Endodermal cell (in vitro differentiated cells): Measurements from ENCODE around the gene MYO7B. TPM values are rescaled to one million over a fixed set of nuclear protein-coding genes. Genes with fewer than 3 reads are reported as not detected.

ENCODE experiments used
- DNase-seq: peaks from one replicate; pipeline ENCODE4 v3.0.0-alpha.2; 2017
- H3K27ac ChIP-seq: 2 replicates; pipeline ENCODE4 v1.5.1; 2013; ENCODE audit warnings: mild to moderate bottlenecking, low read depth, low read length, moderate library complexity
- H3K27me3 ChIP-seq: 2 replicates; pipeline ENCODE4 v1.6.1; 2013; ENCODE audit warnings: mild to moderate bottlenecking, low read length, moderate library complexity; ENCODE audit not compliant: insufficient read depth, control insufficient read depth, poor library complexity, severe bottlenecking
- H3K36me3 ChIP-seq: 2 replicates; pipeline ENCODE4 v1.7.0; 2013; ENCODE audit warnings: mild to moderate bottlenecking, low read length, moderate library complexity; ENCODE audit not compliant: control insufficient read depth, insufficient read depth
- H3K4me1 ChIP-seq: one replicate; pipeline ENCODE4 v1.7.0; 2013; ENCODE audit warnings: low read length; ENCODE audit not compliant: control insufficient read depth, insufficient read depth
- H3K4me3 ChIP-seq: 2 replicates; pipeline ENCODE4 v1.5.1; 2013; ENCODE audit warnings: mild to moderate bottlenecking, low read length, moderate library complexity
- H3K9ac ChIP-seq: 2 replicates; pipeline ENCODE4 v1.6.1; 2013; ENCODE audit warnings: mild to moderate bottlenecking, low read length, moderate library complexity; ENCODE audit not compliant: poor library complexity, severe bottlenecking; ENCODE audit errors: extremely low read depth
- H3K9me3 ChIP-seq: 2 replicates; pipeline ENCODE4 v1.6.1; 2013; ENCODE audit warnings: mild to moderate bottlenecking, low read length, moderate library complexity; ENCODE audit not compliant: control insufficient read depth
- H3K27ac Mint-ChIP-seq: 2 replicates; pipeline ENCODE4 v1.8.0; 2020; ENCODE audit warnings: mixed read lengths
- H3K27me3 Mint-ChIP-seq: 2 replicates; pipeline ENCODE4 v1.8.0; 2021; ENCODE audit warnings: mild to moderate bottlenecking, mixed read lengths; ENCODE audit not compliant: insufficient read depth
- H3K36me3 Mint-ChIP-seq: 2 replicates; pipeline ENCODE4 v1.8.0; 2020; ENCODE audit warnings: low read depth, mixed read lengths
- H3K4me1 Mint-ChIP-seq: 2 replicates; pipeline ENCODE4 v1.8.0; 2020; ENCODE audit warnings: mixed read lengths
- H3K4me3 Mint-ChIP-seq: 2 replicates; pipeline ENCODE4 v1.8.0; 2020; ENCODE audit warnings: mild to moderate bottlenecking, moderate library complexity, mixed read lengths
- H3K9me3 Mint-ChIP-seq: 2 replicates; pipeline ENCODE4 v1.8.0; 2020; ENCODE audit warnings: mild to moderate bottlenecking, mixed read lengths
- WGBS, 2 experiments: methylation state at CpG; one replicate each; pipeline versions ENCODE4 v1.1.5 to v1.1.7; 2013; ENCODE audit warnings: missing lambda C conversion rate in 2 of 2, mixed read lengths in 1 of 2; ENCODE audit not compliant: insufficient coverage in 1 of 2, insufficient read length in 1 of 2; 5-methylcytosine and 5-hydroxymethylcytosine counted together
- total RNA-seq, 2 donors: library from RNA; stranded (reverse); fragmentation: NEBNext Ultra II Directional in 1 of 2; extraction: Animal tissue kit (Norgen Biotek cat#: 25700) in 1 of 2; gene quantifications; 2 replicates in 1 of 2; 3 replicates in 1 of 2; pipeline ENCODE4 v1.2.1, GENCODE V29; 2021
- TF ChIP-seq, protein P1 (sequence below): fragments of 200-600 bp; sonication (generic); conservative IDR thresholded peaks from 2 replicates; pipeline ENCODE4 v1.5.0; 2021; ENCODE audit warnings: antibody characterized with exemption, mild to moderate bottlenecking

Gene MYO7B
- total RNA-seq, 2 donors from 2014 or later, result 0.11 TPM; not detected in 1

DNA sequence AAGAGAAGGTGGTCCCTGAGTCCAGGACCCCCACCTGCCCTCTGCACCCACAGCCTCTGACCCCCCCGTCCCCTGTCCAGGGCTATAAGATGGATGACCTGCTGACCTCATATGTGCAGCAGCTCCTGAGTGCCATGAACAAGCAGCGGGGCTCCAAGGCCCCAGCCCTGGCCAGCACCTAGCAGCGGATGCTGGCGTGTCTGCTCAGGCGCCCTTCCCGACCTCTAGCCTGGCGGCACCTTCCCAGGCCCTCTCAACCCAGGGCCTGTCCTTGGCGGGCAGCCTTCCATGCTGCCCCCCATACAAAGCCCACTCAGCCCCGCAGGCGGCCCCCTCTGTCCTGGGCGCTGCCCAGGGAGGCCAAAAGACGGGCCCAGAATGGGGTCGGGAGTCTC, 101.8 kb downstream of the MYO7B start:
- Mint-ChIP-seq H3K4me1 (peaks cover 5% of the 10 kb centered on the region), H3K27me3 (no peaks in the 10 kb centered on the region), H3K36me3 (no peaks in the 10 kb centered on the region), H3K9me3 (no peaks in the 10 kb centered on the region), H3K4me3 (no peak overlapping the region), H3K27ac (no peak overlapping the region)
- DNase-seq, result peak; percentile 67
- Histone ChIP-seq H3K36me3 (no peaks in the 10 kb centered on the region), H3K4me3 (no peak overlapping the region), H3K27ac (peak overlapping the region; percentile 44), H3K4me1 (peaks cover 7% of the 10 kb centered on the region), H3K27me3 (no peaks in the 10 kb centered on the region), H3K9me3 (no peaks in the 10 kb centered on the region), H3K9ac (no peak overlapping the region)
- 80% methylated on average over 11 of the region's 13 CpGs; no CpG with 5 or more reads in 1 of the 2 experiments for WGBS, 2 experiments
- TF ChIP-seq, protein P1, sequence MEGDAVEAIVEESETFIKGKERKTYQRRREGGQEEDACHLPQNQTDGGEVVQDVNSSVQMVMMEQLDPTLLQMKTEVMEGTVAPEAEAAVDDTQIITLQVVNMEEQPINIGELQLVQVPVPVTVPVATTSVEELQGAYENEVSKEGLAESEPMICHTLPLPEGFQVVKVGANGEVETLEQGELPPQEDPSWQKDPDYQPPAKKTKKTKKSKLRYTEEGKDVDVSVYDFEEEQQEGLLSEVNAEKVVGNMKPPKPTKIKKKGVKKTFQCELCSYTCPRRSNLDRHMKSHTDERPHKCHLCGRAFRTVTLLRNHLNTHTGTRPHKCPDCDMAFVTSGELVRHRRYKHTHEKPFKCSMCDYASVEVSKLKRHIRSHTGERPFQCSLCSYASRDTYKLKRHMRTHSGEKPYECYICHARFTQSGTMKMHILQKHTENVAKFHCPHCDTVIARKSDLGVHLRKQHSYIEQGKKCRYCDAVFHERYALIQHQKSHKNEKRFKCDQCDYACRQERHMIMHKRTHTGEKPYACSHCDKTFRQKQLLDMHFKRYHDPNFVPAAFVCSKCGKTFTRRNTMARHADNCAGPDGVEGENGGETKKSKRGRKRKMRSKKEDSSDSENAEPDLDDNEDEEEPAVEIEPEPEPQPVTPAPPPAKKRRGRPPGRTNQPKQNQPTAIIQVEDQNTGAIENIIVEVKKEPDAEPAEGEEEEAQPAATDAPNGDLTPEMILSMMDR, result no peak

DNA sequence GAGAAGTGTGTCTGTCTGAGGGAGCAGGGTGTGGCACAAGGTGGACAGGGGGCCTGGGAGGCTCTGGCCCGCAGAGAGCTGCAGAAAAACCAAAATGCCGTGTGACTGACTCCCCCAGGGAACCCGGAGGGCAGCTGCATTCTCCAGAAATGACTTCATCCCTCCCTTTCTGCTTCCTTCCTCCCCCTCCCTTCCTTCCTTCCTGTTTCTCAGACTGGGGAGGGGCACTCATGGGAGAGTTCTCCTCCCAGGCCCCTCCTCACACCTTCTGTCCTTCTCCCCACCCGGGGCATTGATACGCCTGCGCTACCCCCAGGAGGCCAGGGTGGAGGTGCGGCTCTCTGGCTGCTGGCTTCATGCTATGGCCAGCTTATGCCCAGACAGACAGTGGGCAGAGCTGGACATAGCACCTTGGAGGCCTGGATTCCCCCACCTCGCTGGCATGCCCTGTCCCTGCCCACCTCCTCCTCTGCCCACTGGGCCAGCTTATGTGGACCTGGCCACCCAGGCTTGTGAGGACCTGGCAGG, 102.3 kb downstream of the MYO7B start:
- Histone ChIP-seq H3K27ac (peak overlapping the region; percentile 44), H3K9ac (peak overlapping the region; percentile 1), H3K27me3 (no peaks in the 10 kb centered on the region), H3K4me1 (peaks cover 7% of the 10 kb centered on the region), H3K36me3 (no peaks in the 10 kb centered on the region), H3K9me3 (no peaks in the 10 kb centered on the region), H3K4me3 (no peak overlapping the region)
- peak overlapping the region; percentile 25 for H3K4me3 Mint-ChIP-seq
- H3K27ac Mint-ChIP-seq, result peak overlapping the region; percentile 94
- peak; percentile 92 for DNase-seq
- no peaks in the 10 kb centered on the region for H3K27me3 Mint-ChIP-seq
- H3K36me3 Mint-ChIP-seq, result no peaks in the 10 kb centered on the region
- peaks cover 5% of the 10 kb centered on the region for H3K4me1 Mint-ChIP-seq
- H3K9me3 Mint-ChIP-seq, result no peaks in the 10 kb centered on the region
- WGBS, 2 experiments, result 49 to 100% methylated on average over 1 to 8 of the region's 8 CpGs
- TF ChIP-seq, protein P1, result no peak

DNA sequence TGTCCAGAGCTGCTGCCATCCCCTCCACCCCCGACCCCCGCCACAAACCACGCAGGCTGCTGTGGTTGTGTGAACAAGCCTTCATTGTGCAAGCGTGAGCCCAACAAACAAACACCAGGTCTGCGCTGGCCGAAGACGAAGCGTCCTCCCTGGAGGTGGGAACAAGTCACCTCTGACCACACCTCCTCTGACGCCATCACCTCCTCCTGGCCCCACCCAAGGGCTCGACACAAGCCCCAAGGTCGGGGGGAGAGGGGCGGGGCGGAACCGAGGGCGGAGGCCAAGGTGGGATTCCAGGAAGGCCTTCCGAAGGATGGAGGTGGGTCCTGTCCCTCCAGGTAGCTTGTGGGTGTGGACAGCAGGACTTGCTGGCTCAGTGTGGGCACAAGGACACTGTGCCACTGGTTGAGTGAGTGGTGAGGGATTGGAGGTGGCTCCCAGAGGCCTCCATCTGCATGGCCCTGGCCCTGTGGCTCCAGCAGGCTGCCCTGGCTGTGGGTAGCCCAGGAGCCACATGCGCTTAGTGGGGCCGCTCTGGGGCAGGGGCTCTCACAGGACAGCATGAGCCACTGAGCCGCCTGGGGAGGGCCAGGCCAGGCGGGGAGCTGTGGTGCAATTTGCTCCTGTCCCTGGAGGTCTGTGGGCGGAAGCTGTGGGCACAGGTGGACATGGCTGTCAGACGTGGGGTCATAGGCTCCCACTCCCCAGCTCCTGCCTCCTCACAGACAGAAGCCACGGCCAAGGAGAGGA, 103.1 kb downstream of the MYO7B start:
- Histone ChIP-seq H3K4me3 (no peak overlapping the region), H3K9ac (peak overlapping the region; percentile 1)

More for the DNA sequence above, 103.1 kb downstream of the MYO7B start:
- Mint-ChIP-seq H3K27ac (peak overlapping the region; percentile 94), H3K9me3 (no peaks in the 10 kb centered on the region), H3K4me1 (peaks cover 5% of the 10 kb centered on the region), H3K36me3 (no peaks in the 10 kb centered on the region), H3K27me3 (no peaks in the 10 kb centered on the region), H3K4me3 (peak overlapping the region; percentile 25)
- H3K27ac ChIP-seq, result peak overlapping the region; percentile 24
- H3K4me1 ChIP-seq, result peaks cover 7% of the 10 kb centered on the region
- 77 to 85% methylated on average over 4 to 23 of the region's 23 CpGs for whole genome bisulfite sequencing, 2 experiments
- no peaks in the 10 kb centered on the region for H3K27me3 ChIP-seq
- no peaks in the 10 kb centered on the region for H3K36me3 ChIP-seq
- TF ChIP-seq, protein P1, result no peak
- no peaks in the 10 kb centered on the region for H3K9me3 ChIP-seq
- DNase-seq, result peak; percentile 96
